GM23338 (cell line): ENCODE results near the gene EPHB1. TPM values are rescaled to one million over a fixed set of nuclear protein-coding genes. Genes with fewer than 3 reads are reported as not detected.

Experiments
- ATAC-seq: fragments of 200-7000 bp; cut with Tn5 transposase; 3 replicates; pipeline ENCODE4 v1.9.1; 2020
- DNase-seq: peaks from one replicate; pipeline ENCODE4 v3.0.0-alpha.2; 2015; ENCODE audit warnings: low spot score
- H2AFZ ChIP-seq: fragments of 200-600 bp; sonication (generic); 2 replicates; pipeline ENCODE4 v1.8.0; 2016; ENCODE audit warnings: antibody characterized with exemption, mild to moderate bottlenecking, moderate library complexity
- H3F3A ChIP-seq: fragments of 200-600 bp; sonication (generic); replicated peaks from 2 replicates; pipeline ENCODE4 v1.8.0; 2017; ENCODE audit warnings: antibody characterized with exemption, mixed run types, low read depth
- H3K27ac ChIP-seq: fragments of 200-600 bp; sonication (generic); 2 replicates; pipeline ENCODE4 v1.6.1; 2016; ENCODE audit warnings: low read depth
- H3K27me3 ChIP-seq: fragments of 200-600 bp; sonication (generic); 2 replicates; pipeline ENCODE4 v1.8.0; 2016; ENCODE audit warnings: mild to moderate bottlenecking, mixed run types, moderate library complexity; ENCODE audit not compliant: insufficient read depth
- H3K36me3 ChIP-seq: fragments of 200-600 bp; sonication (generic); 2 replicates; pipeline ENCODE4 v1.8.0; 2016; ENCODE audit warnings: mild to moderate bottlenecking; ENCODE audit not compliant: insufficient read depth
- H3K4me1 ChIP-seq: fragments of 200-600 bp; sonication (generic); 2 replicates; pipeline ENCODE4 v1.8.0; 2016; ENCODE audit warnings: mild to moderate bottlenecking, moderate library complexity; ENCODE audit not compliant: insufficient read depth
- H3K4me2 ChIP-seq: fragments of 200-600 bp; sonication (generic); 2 replicates; pipeline ENCODE4 v1.7.1; 2017; ENCODE audit warnings: mixed run types
- H3K4me3 ChIP-seq: fragments of 200-600 bp; sonication (generic); 2 replicates; pipeline ENCODE4 v1.6.1; 2016; ENCODE audit warnings: mixed run types
- H3K79me2 ChIP-seq: fragments of 200-600 bp; sonication (generic); replicated peaks from 2 replicates; pipeline ENCODE4 v1.8.0; 2017; ENCODE audit warnings: mild to moderate bottlenecking; ENCODE audit not compliant: insufficient read depth
- H3K9me2 ChIP-seq: fragments of 200-600 bp; sonication (generic); 2 replicates; pipeline ENCODE4 v1.8.0; 2017; ENCODE audit not compliant: insufficient read depth
- H4K20me1 ChIP-seq: fragments of 200-600 bp; sonication (generic); replicated peaks from 2 replicates; pipeline ENCODE4 v1.8.0; 2017; ENCODE audit warnings: mild to moderate bottlenecking; ENCODE audit not compliant: insufficient read depth
- H3K27ac Mint-ChIP-seq: 2 replicates; pipeline ENCODE4 v1.8.0; 2020; ENCODE audit warnings: inconsistent platforms, mild to moderate bottlenecking, moderate library complexity, mixed read lengths
- H3K27me3 Mint-ChIP-seq: 3 replicates; pipeline ENCODE4 v1.8.0; 2022; ENCODE audit warnings: low read depth, mild to moderate bottlenecking, moderate library complexity, mixed read lengths, inconsistent platforms; ENCODE audit not compliant: insufficient read depth, poor library complexity
- H3K36me3 Mint-ChIP-seq: 3 replicates; pipeline ENCODE4 v1.8.0; 2021; ENCODE audit warnings: low read depth, mild to moderate bottlenecking, inconsistent platforms, moderate library complexity, mixed read lengths
- H3K4me1 Mint-ChIP-seq: 3 replicates; pipeline ENCODE4 v1.8.0; 2020; ENCODE audit warnings: mild to moderate bottlenecking, inconsistent platforms, mixed read lengths
- H3K4me3 Mint-ChIP-seq: 3 replicates; pipeline ENCODE4 v1.8.0; 2021; ENCODE audit warnings: moderate library complexity, mild to moderate bottlenecking, inconsistent platforms, mixed read lengths
- H3K9me3 Mint-ChIP-seq: 3 replicates; pipeline ENCODE4 v1.8.0; 2020; ENCODE audit warnings: moderate library complexity, mild to moderate bottlenecking, inconsistent platforms, mixed read lengths
- CTCF ChIP-seq, 2 experiments: fragments of 200-600 bp in 1 of 2; sonication (generic) in 1 of 2; conservative IDR thresholded peaks; 2 replicates each; pipeline versions ENCODE4 v1.5.1 to v1.6.1; 2016 to 2017; ENCODE audit warnings: antibody characterized with exemption in 2 of 2, low read depth in 2 of 2, mild to moderate bottlenecking in 2 of 2, moderate library complexity in 1 of 2
- ETS1 ChIP-seq: IDR thresholded peaks from 2 replicates; pipeline ENCODE4 v1.6.1; 2016; ENCODE audit warnings: antibody characterized with exemption
- NANOG ChIP-seq: IDR thresholded peaks from 2 replicates; pipeline ENCODE4 v1.6.1; 2016; ENCODE audit warnings: antibody characterized with exemption, borderline replicate concordance
- REST ChIP-seq: IDR thresholded peaks from one replicate; pipeline ENCODE4 v1.6.1; 2018; ENCODE audit warnings: antibody characterized with exemption; ENCODE audit not compliant: unreplicated experiment
- STAT1 ChIP-seq: IDR thresholded peaks from one replicate; pipeline ENCODE4 v1.6.1; 2016; ENCODE audit warnings: antibody characterized with exemption; ENCODE audit not compliant: unreplicated experiment
- ZNF331 ChIP-seq: fragments of 250-450 bp; sonication (Bioruptor Pico); IDR thresholded peaks from 2 replicates; pipeline ENCODE4 v1.5.0; 2020; ENCODE audit warnings: low read depth, mild to moderate bottlenecking, moderate library complexity
- ZNF462 ChIP-seq: fragments of 250-450 bp; sonication (Bioruptor Pico); IDR thresholded peaks from 2 replicates; pipeline ENCODE4 v1.5.0; 2020; ENCODE audit warnings: mild to moderate bottlenecking, moderate library complexity
- polyA plus RNA-seq: library from polyadenylated mRNA; unstranded; fragments of >200 nt; fragmentation: Nextera tagmentation; extraction: Ambion mirVana; gene quantifications from 2 replicates; pipeline ENCODE4 v1.2.1, GENCODE V29; 2016
- total RNA-seq: library from RNA; depleted of rRNA; stranded (reverse); fragments of >200 nt; shearing (Covaris generic); gene quantifications from 2 replicates; pipeline ENCODE4 v1.2.3, GENCODE V29; 2014

EPHB1 gene
- total and polyA plus RNA-seq, 2 experiments from 2014 or later: 2.7 to 5.2 TPM

GRCh38 chr3:134755821-134756220, 39.2 kb upstream of the EPHB1 start:
- H3K4me3 ChIP-seq: no peak overlapping the region
- H3K4me1 ChIP-seq: no peaks in the 10 kb centered on the region
- H3K4me2 ChIP-seq: no peak overlapping the region
- H3K36me3 ChIP-seq: no peaks in the 10 kb centered on the region
- Mint-ChIP-seq H3K4me1 (no peaks in the 10 kb centered on the region), H3K27ac (no peak overlapping the region), H3K27me3 (peaks cover 2% of the 10 kb centered on the region), H3K36me3 (no peaks in the 10 kb centered on the region), H3K4me3 (no peak overlapping the region), H3K9me3 (no peaks in the 10 kb centered on the region)
- H2AFZ ChIP-seq: no peak overlapping the region
- ATAC-seq (no peak), DNase-seq (no peak)
- no peaks in the 10 kb centered on the region for H3K9me2 ChIP-seq
- no peaks in the 10 kb centered on the region for H3K27me3 ChIP-seq
- H3F3A ChIP-seq: no peaks in the 10 kb centered on the region
- H3K27ac ChIP-seq: no peak overlapping the region
- TF ChIP-seq REST (no peak), ZNF331 (CRISPR knock-in tag) (no peak), NANOG (no peak), ZNF462 (CRISPR knock-in tag) (no peak), ETS1 (no peak), STAT1 (no peak), CTCF (conservative IDR thresholded peaks at IDR 0.05; ENCODE audit: low read depth in 2 of 2) (no peak)
- H4K20me1 ChIP-seq: no peaks in the 10 kb centered on the region
- H3K79me2 ChIP-seq: no peaks in the 10 kb centered on the region
